ENCODE measurements around the gene JDP2. TPM values are rescaled to one million over a fixed set of nuclear protein-coding genes. Genes with fewer than 3 reads are reported as not detected.

The JDP2 gene
- total RNA-seq, 1 donor from 2014 or later = 72.2 TPM

- Mint-ChIP-seq H3K36me3 (ENCODE audit: low read depth) (peaks cover 23% of the 10 kb centered on the region), H3K4me1 (ENCODE audit: low read depth) (peaks cover 53% of the 10 kb centered on the region), H3K4me3 (ENCODE audit: unreplicated experiment) (no peak overlapping the region), H3K27me3 (ENCODE audit: low read depth) (no peaks in the 10 kb centered on the region), H3K9me3 (ENCODE audit: low read depth) (no peaks in the 10 kb centered on the region), H3K27ac (ENCODE audit: unreplicated experiment) (no peak overlapping the region)
- DNase-seq (ENCODE audit: low spot score) = no peak
- TF ChIP-seq CTCF (IDR thresholded peaks at IDR 0.05) = no peak
These were observed 4.6 kb downstream of the JDP2 start for GRCh38 chr14:75432411-75432810.

- Mint-ChIP-seq H3K4me3 (ENCODE audit: unreplicated experiment) (no peak overlapping the region), H3K36me3 (ENCODE audit: low read depth) (peaks cover 26% of the 10 kb centered on the region), H3K9me3 (ENCODE audit: low read depth) (no peaks in the 10 kb centered on the region), H3K27ac (ENCODE audit: unreplicated experiment) (peak overlapping the region; percentile 27), H3K4me1 (ENCODE audit: low read depth) (peaks cover 53% of the 10 kb centered on the region), H3K27me3 (ENCODE audit: low read depth) (no peaks in the 10 kb centered on the region)
- no peak for DNase-seq (ENCODE audit: low spot score)
- TF ChIP-seq CTCF (IDR thresholded peaks at IDR 0.05) = no peak
These were observed 5.8 kb downstream of the JDP2 start for GRCh38 chr14:75433631-75434071.

GRCh38 chr14:75434138-75434889 lies 6.5 kb downstream of the JDP2 start:
- Mint-ChIP-seq H3K27ac (ENCODE audit: unreplicated experiment) (no peak overlapping the region), H3K4me1 (ENCODE audit: low read depth) (peaks cover 47% of the 10 kb centered on the region), H3K9me3 (ENCODE audit: low read depth) (no peaks in the 10 kb centered on the region), H3K4me3 (ENCODE audit: unreplicated experiment) (no peak overlapping the region), H3K36me3 (ENCODE audit: low read depth) (peaks cover 29% of the 10 kb centered on the region), H3K27me3 (ENCODE audit: low read depth) (no peaks in the 10 kb centered on the region)
- TF ChIP-seq CTCF (IDR thresholded peaks at IDR 0.05) = no peak
- DNase-seq (ENCODE audit: low spot score) = no peak

DNA sequence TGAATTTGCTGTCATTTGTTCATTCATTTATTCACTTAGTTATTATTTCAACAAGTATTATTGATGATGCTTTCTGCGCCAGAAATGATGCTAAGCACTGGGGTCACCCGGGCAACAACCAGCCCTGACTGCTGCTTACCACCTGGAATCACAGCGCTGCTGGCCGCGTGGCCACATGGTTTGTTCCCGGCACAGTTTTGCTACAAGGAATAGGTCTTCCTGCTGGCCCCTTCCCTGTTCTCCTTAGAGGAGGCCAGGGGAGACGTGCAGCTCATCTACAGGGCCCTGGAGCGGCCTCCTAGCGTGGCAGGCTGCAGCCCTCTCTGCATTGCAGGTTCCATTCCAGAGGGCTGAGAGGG lies 7.0 kb downstream of the JDP2 start:
- Mint-ChIP-seq H3K9me3 (ENCODE audit: low read depth) (no peaks in the 10 kb centered on the region), H3K4me1 (ENCODE audit: low read depth) (peaks cover 41% of the 10 kb centered on the region), H3K36me3 (ENCODE audit: low read depth) (peaks cover 33% of the 10 kb centered on the region), H3K27ac (ENCODE audit: unreplicated experiment) (no peak overlapping the region), H3K4me3 (ENCODE audit: unreplicated experiment) (no peak overlapping the region), H3K27me3 (ENCODE audit: low read depth) (no peaks in the 10 kb centered on the region)
- no peak for TF ChIP-seq CTCF (IDR thresholded peaks at IDR 0.05)
- DNase-seq (ENCODE audit: low spot score) = no peak

DNA sequence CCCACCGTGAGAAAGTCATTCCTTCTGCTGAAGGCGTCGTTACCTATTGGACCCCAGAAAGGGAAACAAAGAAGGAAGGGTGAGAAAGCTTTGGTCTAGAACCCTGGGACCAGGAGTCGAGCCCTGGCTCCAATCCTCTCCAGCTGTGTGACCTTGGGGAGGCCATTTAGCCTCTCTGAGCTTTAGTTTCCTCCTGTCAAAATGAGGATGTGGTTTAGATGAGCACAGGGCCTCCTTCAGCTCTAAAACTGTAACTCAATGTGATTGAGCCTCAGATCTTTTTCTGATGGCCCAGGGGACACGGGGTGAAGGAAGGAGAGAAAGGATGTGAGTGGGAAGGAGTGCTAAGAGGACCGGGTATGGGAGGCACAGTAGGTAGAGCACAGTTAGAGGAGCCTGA lies 7.7 kb downstream of the JDP2 start:
- peaks cover 35% of the 10 kb centered on the region for H3K36me3 Mint-ChIP-seq (ENCODE audit: low read depth)
- peaks cover 41% of the 10 kb centered on the region for H3K4me1 Mint-ChIP-seq (ENCODE audit: low read depth)
- TF ChIP-seq CTCF (IDR thresholded peaks at IDR 0.05) = no peak
- H3K27me3 Mint-ChIP-seq (ENCODE audit: low read depth) = no peaks in the 10 kb centered on the region
- no peak overlapping the region for H3K27ac Mint-ChIP-seq (ENCODE audit: unreplicated experiment)
- no peak for DNase-seq (ENCODE audit: low spot score)
- H3K9me3 Mint-ChIP-seq (ENCODE audit: low read depth) = no peaks in the 10 kb centered on the region
- H3K4me3 Mint-ChIP-seq (ENCODE audit: unreplicated experiment) = no peak overlapping the region
